ENCODE results near the gene PPP4R1.

The PPP4R1 gene

GRCh38 chr18:9614401-9615279 lies at the start of gene PPP4R1:
Gene PPP4R1, minus strand, starts transcription at chr18:9614559. Its CDS starts 75 bp downstream, at chr18:9614484.
- peak within 1 kb of the TSS; percentile 76 to 89 (median 79) for H3K4me3 ChIP-seq (ENCODE audit: low read depth in 1 of 5, low read length in 5 of 5)
- H3K36me3 ChIP-seq (ENCODE audit: control insufficient read depth in 5 of 5, insufficient read depth in 5 of 5, low read length in 5 of 5) = peaks cover 0 to 5% (median 4%) of the 10 kb centered on the region in 5 donors
- peak within 1 kb of the TSS; percentile 68 to 95 (median 91) for H3K9ac ChIP-seq (ENCODE audit: low read length in 5 of 5)
- peaks cover 8 to 23% (median 21%) of the 10 kb centered on the region in 5 donors for H3K4me1 ChIP-seq (ENCODE audit: control insufficient read depth in 5 of 5, insufficient read depth in 5 of 5, low read length in 5 of 5)
- H3K9me3 ChIP-seq (ENCODE audit: control insufficient read depth in 5 of 5, low read length in 5 of 5) = no peaks in the 10 kb centered on the region
- no peaks in the 10 kb centered on the region for H3K27me3 ChIP-seq (ENCODE audit: control insufficient read depth in 5 of 5, insufficient read depth in 4 of 5, low read length in 5 of 5)
- peak within 1 kb of the TSS; percentile 84 for H3K27ac ChIP-seq (ENCODE audit: low read depth, low read length)

- no peak overlapping the region for H3K27ac ChIP-seq (ENCODE audit: low read depth, low read length)
- H3K4me3 ChIP-seq (ENCODE audit: low read depth in 1 of 5, low read length in 5 of 5) = no peak overlapping the region
- no peak overlapping the region for H3K9ac ChIP-seq (ENCODE audit: low read length in 5 of 5)
- H3K4me1 ChIP-seq (ENCODE audit: control insufficient read depth in 5 of 5, insufficient read depth in 5 of 5, low read length in 5 of 5) = no peaks in the 10 kb centered on the region
- no peaks in the 10 kb centered on the region for H3K36me3 ChIP-seq (ENCODE audit: control insufficient read depth in 5 of 5, insufficient read depth in 5 of 5, low read length in 5 of 5)
- H3K27me3 ChIP-seq (ENCODE audit: control insufficient read depth in 5 of 5, insufficient read depth in 4 of 5, low read length in 5 of 5) = no peaks in the 10 kb centered on the region
- no peaks in the 10 kb centered on the region for H3K9me3 ChIP-seq (ENCODE audit: control insufficient read depth in 5 of 5, low read length in 5 of 5)
These were observed 49.0 kb upstream of the PPP4R1 start for GRCh38 chr18:9663377-9663776.

GRCh38 chr18:9661564-9661963 lies 47.2 kb upstream of the PPP4R1 start:
- no peak overlapping the region for H3K9ac ChIP-seq (ENCODE audit: low read length in 5 of 5)
- H3K4me1 ChIP-seq (ENCODE audit: control insufficient read depth in 5 of 5, insufficient read depth in 5 of 5, low read length in 5 of 5) = no peaks in the 10 kb centered on the region
- H3K27me3 ChIP-seq (ENCODE audit: control insufficient read depth in 5 of 5, insufficient read depth in 4 of 5, low read length in 5 of 5) = no peaks in the 10 kb centered on the region
- no peaks in the 10 kb centered on the region for H3K36me3 ChIP-seq (ENCODE audit: control insufficient read depth in 5 of 5, insufficient read depth in 5 of 5, low read length in 5 of 5)
- H3K9me3 ChIP-seq (ENCODE audit: control insufficient read depth in 5 of 5, low read length in 5 of 5) = no peaks in the 10 kb centered on the region
- no peak overlapping the region for H3K4me3 ChIP-seq (ENCODE audit: low read depth in 1 of 5, low read length in 5 of 5)
- no peak overlapping the region for H3K27ac ChIP-seq (ENCODE audit: low read depth, low read length)

- Histone ChIP-seq H3K9me3 (ENCODE audit: control insufficient read depth in 5 of 5, low read length in 5 of 5) (no peaks in the 10 kb centered on the region), H3K36me3 (ENCODE audit: control insufficient read depth in 5 of 5, insufficient read depth in 5 of 5, low read length in 5 of 5) (no peaks in the 10 kb centered on the region), H3K27me3 (ENCODE audit: control insufficient read depth in 5 of 5, insufficient read depth in 4 of 5, low read length in 5 of 5) (no peaks in the 10 kb centered on the region), H3K27ac (ENCODE audit: low read depth, low read length) (no peak overlapping the region), H3K4me3 (ENCODE audit: low read depth in 1 of 5, low read length in 5 of 5) (no peak overlapping the region), H3K9ac (ENCODE audit: low read length in 5 of 5) (no peak overlapping the region), H3K4me1 (ENCODE audit: control insufficient read depth in 5 of 5, insufficient read depth in 5 of 5, low read length in 5 of 5) (no peaks in the 10 kb centered on the region)
These were observed 45.4 kb upstream of the PPP4R1 start for GRCh38 chr18:9659499-9660375.

GRCh38 chr18:9658087-9658641 lies 43.8 kb upstream of the PPP4R1 start:
- Histone ChIP-seq H3K9ac (ENCODE audit: low read length in 5 of 5) (no peak overlapping the region), H3K27ac (ENCODE audit: low read depth, low read length) (no peak overlapping the region), H3K9me3 (ENCODE audit: control insufficient read depth in 5 of 5, low read length in 5 of 5) (peaks cover 0 to 2% (median 0%) of the 10 kb centered on the region in 5 donors), H3K36me3 (ENCODE audit: control insufficient read depth in 5 of 5, insufficient read depth in 5 of 5, low read length in 5 of 5) (no peaks in the 10 kb centered on the region), H3K27me3 (ENCODE audit: control insufficient read depth in 5 of 5, insufficient read depth in 4 of 5, low read length in 5 of 5) (no peaks in the 10 kb centered on the region), H3K4me1 (ENCODE audit: control insufficient read depth in 5 of 5, insufficient read depth in 5 of 5, low read length in 5 of 5) (no peaks in the 10 kb centered on the region), H3K4me3 (ENCODE audit: low read depth in 1 of 5, low read length in 5 of 5) (no peak overlapping the region)

- no peak overlapping the region for H3K27ac ChIP-seq (ENCODE audit: low read depth, low read length)
- no peaks in the 10 kb centered on the region for H3K4me1 ChIP-seq (ENCODE audit: control insufficient read depth in 5 of 5, insufficient read depth in 5 of 5, low read length in 5 of 5)
- H3K27me3 ChIP-seq (ENCODE audit: control insufficient read depth in 5 of 5, insufficient read depth in 4 of 5, low read length in 5 of 5) = no peaks in the 10 kb centered on the region
- no peak overlapping the region for H3K4me3 ChIP-seq (ENCODE audit: low read depth in 1 of 5, low read length in 5 of 5)
- H3K9me3 ChIP-seq (ENCODE audit: control insufficient read depth in 5 of 5, low read length in 5 of 5) = peaks cover 0 to 7% (median 0%) of the 10 kb centered on the region in 5 donors
- H3K9ac ChIP-seq (ENCODE audit: low read length in 5 of 5) = no peak overlapping the region
- H3K36me3 ChIP-seq (ENCODE audit: control insufficient read depth in 5 of 5, insufficient read depth in 5 of 5, low read length in 5 of 5) = no peaks in the 10 kb centered on the region
These were observed 40.9 kb upstream of the PPP4R1 start for GRCh38 chr18:9655232-9655767.

- H3K27me3 ChIP-seq (ENCODE audit: control insufficient read depth in 5 of 5, insufficient read depth in 4 of 5, low read length in 5 of 5) = no peaks in the 10 kb centered on the region
- no peak overlapping the region for H3K27ac ChIP-seq (ENCODE audit: low read depth, low read length)
- H3K4me1 ChIP-seq (ENCODE audit: control insufficient read depth in 5 of 5, insufficient read depth in 5 of 5, low read length in 5 of 5) = no peaks in the 10 kb centered on the region
- no peak overlapping the region for H3K9ac ChIP-seq (ENCODE audit: low read length in 5 of 5)
- H3K36me3 ChIP-seq (ENCODE audit: control insufficient read depth in 5 of 5, insufficient read depth in 5 of 5, low read length in 5 of 5) = no peaks in the 10 kb centered on the region
- H3K4me3 ChIP-seq (ENCODE audit: low read depth in 1 of 5, low read length in 5 of 5) = no peak overlapping the region
- H3K9me3 ChIP-seq (ENCODE audit: control insufficient read depth in 5 of 5, low read length in 5 of 5) = peaks cover 0 to 7% (median 0%) of the 10 kb centered on the region in 5 donors
These were observed 39.0 kb upstream of the PPP4R1 start for GRCh38 chr18:9653390-9653789.

- Histone ChIP-seq H3K27me3 (ENCODE audit: control insufficient read depth in 5 of 5, insufficient read depth in 4 of 5, low read length in 5 of 5) (no peaks in the 10 kb centered on the region), H3K27ac (ENCODE audit: low read depth, low read length) (no peak overlapping the region), H3K4me3 (ENCODE audit: low read depth in 1 of 5, low read length in 5 of 5) (no peak overlapping the region), H3K9ac (ENCODE audit: low read length in 5 of 5) (no peak overlapping the region), H3K36me3 (ENCODE audit: control insufficient read depth in 5 of 5, insufficient read depth in 5 of 5, low read length in 5 of 5) (no peaks in the 10 kb centered on the region), H3K9me3 (ENCODE audit: control insufficient read depth in 5 of 5, low read length in 5 of 5) (peaks cover 0 to 7% (median 0%) of the 10 kb centered on the region in 5 donors), H3K4me1 (ENCODE audit: control insufficient read depth in 5 of 5, insufficient read depth in 5 of 5, low read length in 5 of 5) (no peaks in the 10 kb centered on the region)
These were observed 34.8 kb upstream of the PPP4R1 start for GRCh38 chr18:9649164-9649540.

GRCh38 chr18:9648431-9649163 lies 34.2 kb upstream of the PPP4R1 start:
- peaks cover 0 to 7% (median 0%) of the 10 kb centered on the region in 5 donors for H3K9me3 ChIP-seq (ENCODE audit: control insufficient read depth in 5 of 5, low read length in 5 of 5)
- H3K36me3 ChIP-seq (ENCODE audit: control insufficient read depth in 5 of 5, insufficient read depth in 5 of 5, low read length in 5 of 5) = no peaks in the 10 kb centered on the region
- no peak overlapping the region for H3K4me3 ChIP-seq (ENCODE audit: low read depth in 1 of 5, low read length in 5 of 5)
- no peaks in the 10 kb centered on the region for H3K4me1 ChIP-seq (ENCODE audit: control insufficient read depth in 5 of 5, insufficient read depth in 5 of 5, low read length in 5 of 5)
- no peak overlapping the region for H3K27ac ChIP-seq (ENCODE audit: low read depth, low read length)
- no peak overlapping the region for H3K9ac ChIP-seq (ENCODE audit: low read length in 5 of 5)
- no peaks in the 10 kb centered on the region for H3K27me3 ChIP-seq (ENCODE audit: control insufficient read depth in 5 of 5, insufficient read depth in 4 of 5, low read length in 5 of 5)
